Stimulated activated CD8-positive, alpha-beta memory T cell treated with anti-CD3 and anti-CD28 coated beads, Interleukin-12 subunit alpha, Interleukin-12 subunit beta, amount 100 ng/mL, for 1 hour (primary cell): ENCODE results near the gene SRGAP2C.
"Not testable (repeated sequence)": the region's sequence is repeated elsewhere in the genome, so short reads cannot be mapped to it uniquely, and the experiment has no call there.

ENCODE experiments used
- DNase-seq: peaks from one replicate; pipeline ENCODE4 v3.0.0-alpha.2; 2020; ENCODE audit warnings: low read depth

SRGAP2C gene

DNA sequence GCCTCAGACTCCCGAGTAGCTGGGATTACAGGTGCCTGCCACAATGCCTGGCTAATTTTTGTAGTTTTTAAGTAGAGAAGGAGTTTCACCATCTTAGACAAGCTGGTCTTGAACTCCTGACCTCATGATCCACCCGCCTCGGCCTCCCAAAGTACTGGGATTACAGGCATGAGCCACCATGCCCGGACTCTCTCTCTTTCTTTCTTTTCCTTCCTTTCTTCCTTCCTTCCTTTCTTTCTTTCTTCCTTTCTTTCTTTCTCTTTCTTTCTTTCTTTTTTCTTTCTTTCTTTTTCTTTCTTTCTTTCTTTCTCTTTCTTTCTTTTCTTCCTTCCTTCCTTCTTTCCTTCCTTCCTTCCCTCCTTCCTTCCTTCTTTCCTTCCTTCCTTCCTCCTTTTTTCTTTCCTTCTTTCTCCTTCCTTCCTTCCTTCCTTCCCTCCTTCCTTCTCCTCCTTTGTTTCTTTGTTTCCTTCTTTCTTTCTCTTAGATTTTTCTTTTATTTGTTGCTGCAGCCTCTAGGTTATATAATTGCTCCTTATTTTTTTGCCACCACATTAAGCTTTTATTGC is 234.4 kb downstream of the SRGAP2C start:
- not testable (repeated sequence) for DNase-seq

DNA sequence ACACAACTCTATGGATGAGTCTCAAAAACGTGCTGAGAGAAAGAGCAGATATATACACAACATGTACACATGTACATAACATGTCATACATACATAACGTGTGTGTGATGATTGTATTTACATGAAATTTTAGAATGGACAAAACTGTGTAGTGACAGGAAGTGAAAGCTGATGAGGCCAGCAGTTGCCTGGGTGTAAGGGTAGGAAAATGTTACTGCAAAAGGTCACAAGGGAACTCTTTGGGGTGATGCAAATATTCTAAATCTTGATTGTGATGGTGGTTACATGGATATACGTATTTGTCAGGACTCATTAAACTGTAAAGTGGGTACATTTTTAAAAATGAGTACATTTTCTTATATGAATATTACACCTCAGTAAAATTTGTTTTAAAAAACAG is 236.7 kb downstream of the SRGAP2C start:
- not testable (repeated sequence) for DNase-seq

DNA sequence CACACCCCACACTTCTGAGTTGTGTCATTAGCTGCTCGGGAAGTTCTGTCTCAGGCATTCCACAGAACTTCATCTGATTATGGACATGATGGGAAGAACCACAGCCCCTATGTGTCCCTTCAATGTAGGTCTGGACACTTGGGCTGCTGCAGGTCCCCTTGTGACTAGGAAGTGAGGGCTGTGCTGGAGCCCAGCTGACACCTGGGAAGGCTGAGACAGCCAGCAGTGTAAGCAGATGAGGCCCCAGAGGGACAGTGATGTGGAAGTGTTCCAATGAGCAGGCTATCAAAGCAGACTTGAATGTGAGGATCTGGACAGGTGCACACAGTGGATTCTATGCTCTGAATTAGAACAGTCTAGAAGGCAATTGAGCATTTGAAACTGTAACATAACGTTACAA is 239.2 kb downstream of the SRGAP2C start:
- DNase-seq = not testable (repeated sequence)

DNA sequence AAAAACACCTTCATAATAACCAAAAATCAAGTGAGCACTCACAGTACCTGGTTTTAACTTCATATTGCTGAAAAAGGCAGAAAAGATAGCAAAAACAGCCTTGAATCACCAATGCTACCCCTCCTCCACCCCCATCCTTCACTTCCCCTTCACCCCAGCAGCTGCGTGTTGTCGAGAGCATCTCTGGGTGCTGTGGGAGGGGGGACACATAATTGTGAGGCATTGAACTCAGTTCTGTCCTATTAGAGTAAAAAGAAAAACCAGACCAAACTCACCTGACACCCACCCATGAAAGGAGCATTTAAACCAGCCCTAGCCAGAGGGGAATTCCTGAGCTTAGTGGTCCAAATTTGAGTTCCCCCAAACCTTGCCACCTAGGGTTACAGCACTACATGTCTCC is 248.7 kb downstream of the SRGAP2C start:
- not testable (repeated sequence) for DNase-seq

DNA sequence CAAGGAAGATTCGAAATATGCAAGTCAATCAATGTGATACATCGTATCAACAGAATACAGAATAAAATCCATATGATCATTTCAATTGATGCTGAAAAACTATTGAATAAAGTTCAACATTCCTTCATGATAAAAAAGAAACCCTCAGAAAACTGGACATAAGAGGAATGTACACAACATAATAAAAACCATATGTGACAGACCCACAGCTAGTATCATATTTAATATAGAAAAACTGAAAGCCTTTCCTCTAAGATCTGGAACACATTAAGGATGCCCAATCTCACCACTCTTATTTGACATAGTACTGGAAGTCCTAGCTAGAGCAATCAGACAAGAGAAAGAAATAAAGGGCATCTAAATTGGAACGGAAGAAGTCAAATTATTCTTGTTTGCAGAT is 254.1 kb downstream of the SRGAP2C start:
- not testable (repeated sequence) for DNase-seq

DNA sequence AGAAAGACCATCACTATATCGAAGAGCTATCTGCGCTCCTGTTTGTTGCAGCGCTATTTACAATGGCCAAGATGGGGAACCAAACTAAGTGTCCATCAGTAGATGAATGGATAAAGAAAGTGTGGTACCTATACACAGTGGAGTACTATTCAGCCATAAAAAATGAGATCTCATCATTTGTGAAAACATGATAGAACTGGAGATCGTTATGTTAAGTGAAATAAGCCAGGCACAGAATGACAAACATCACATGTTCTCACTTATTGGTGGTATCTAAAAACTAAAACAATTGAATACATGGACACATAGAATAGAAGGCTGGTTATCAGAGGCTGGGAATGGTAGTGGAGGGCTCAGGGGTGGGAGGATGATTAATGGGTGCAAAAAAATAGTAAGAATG is 256.2 kb downstream of the SRGAP2C start:
- no peak for DNase-seq
